Activated CD8-positive, alpha-beta memory T cell treated with anti-CD3 and anti-CD28 coated beads, Interleukin-2, amount 10 ng/mL, durations not matched to agents 7 days and 5 days (primary cell): ENCODE measurements around the gene ATG3. TPM values are rescaled to one million over a fixed set of nuclear protein-coding genes. Genes with fewer than 3 reads are reported as not detected.
A peak's percentile ranks its signal among the peaks of the same experiment; 100 is the strongest.

ENCODE experiments used
- ATAC-seq: fragments of 150-1000 bp; cut with Tn5 transposase; one replicate; pipeline ENCODE4 v1.10.0; 2021; ENCODE audit warnings: moderate library complexity
- CTCF ChIA-PET: fragments of 350-600 bp; sonication (Branson Sonifier 250); formaldehyde crosslinking; loops from one replicate; lab custom pipeline; 2021; ENCODE audit warnings: antibody characterized with exemption; lab: Charles Lee
- DNase-seq: peaks from one replicate; pipeline ENCODE4 v3.0.0-alpha.2; 2020
- H3K27ac Mint-ChIP-seq: one replicate; pipeline ENCODE4 v1.8.0; 2021; ENCODE audit warnings: mild to moderate bottlenecking, mixed read lengths
- H3K27me3 Mint-ChIP-seq: one replicate; pipeline ENCODE4 v1.8.0; 2021; ENCODE audit warnings: mixed read lengths
- H3K36me3 Mint-ChIP-seq: one replicate; pipeline ENCODE4 v1.8.0; 2021; ENCODE audit warnings: mild to moderate bottlenecking, mixed read lengths
- H3K4me1 Mint-ChIP-seq: one replicate; pipeline ENCODE4 v1.8.0; 2021; ENCODE audit warnings: mixed read lengths
- H3K4me3 Mint-ChIP-seq: one replicate; pipeline ENCODE4 v1.8.0; 2021; ENCODE audit warnings: mild to moderate bottlenecking, moderate library complexity, mixed read lengths
- H3K9me3 Mint-ChIP-seq: one replicate; pipeline ENCODE4 v1.8.0; 2022; ENCODE audit warnings: low read depth, mixed read lengths
- total RNA-seq, 2 experiments: library from RNA; stranded (reverse); gene quantifications; one replicate each; pipeline ENCODE4 v1.2.3, GENCODE V29; 2021

Gene ATG3
- 10 to 100 TPM; 68.0 to 70.6 TPM for total RNA-seq

- no peaks in the 10 kb centered on the region for H3K27me3 Mint-ChIP-seq
- DNase-seq (peak; percentile 99), ATAC-seq (peak; percentile 82)
- H3K4me3 Mint-ChIP-seq, result peak within 1 kb of the TSS; percentile 95
- CTCF ChIA-PET, result interaction anchor here (1.3 to 1.8 kb wide), 5 partner anchors 11 to 451 kb away, joined by 3 to 5 read pairs (median 4); no protein-coding TSS in a partner anchor
- H3K9me3 Mint-ChIP-seq, result no peaks in the 10 kb centered on the region
- H3K27ac Mint-ChIP-seq, result peak within 1 kb of the TSS; percentile 95
- peaks cover 32% of the 10 kb centered on the region for H3K36me3 Mint-ChIP-seq
- peaks cover 32% of the 10 kb centered on the region for H3K4me1 Mint-ChIP-seq
Observed at GRCh38 chr3:112561734-112562529, at the start of gene ATG3, which contains the start of gene SLC35A5. ATG3 (minus strand) TSS chr3:112561962; CDS start chr3:112561528, 434 bp downstream. SLC35A5 (plus strand) TSS chr3:112562045; CDS start chr3:112563404, 1,359 bp downstream.

- H3K27ac Mint-ChIP-seq, result no peak overlapping the region
- no peak overlapping the region for H3K4me3 Mint-ChIP-seq
- no peaks in the 10 kb centered on the region for H3K9me3 Mint-ChIP-seq
- ATAC-seq (no peak), DNase-seq (no peak)
- no peaks in the 10 kb centered on the region for H3K36me3 Mint-ChIP-seq
- peaks cover 8% of the 10 kb centered on the region for H3K4me1 Mint-ChIP-seq
- peaks cover 24% of the 10 kb centered on the region for H3K27me3 Mint-ChIP-seq
- CTCF ChIA-PET, result no interaction called here
Observed at GRCh38 chr3:112610121-112610520, 48.4 kb upstream of the ATG3 start.

DNA sequence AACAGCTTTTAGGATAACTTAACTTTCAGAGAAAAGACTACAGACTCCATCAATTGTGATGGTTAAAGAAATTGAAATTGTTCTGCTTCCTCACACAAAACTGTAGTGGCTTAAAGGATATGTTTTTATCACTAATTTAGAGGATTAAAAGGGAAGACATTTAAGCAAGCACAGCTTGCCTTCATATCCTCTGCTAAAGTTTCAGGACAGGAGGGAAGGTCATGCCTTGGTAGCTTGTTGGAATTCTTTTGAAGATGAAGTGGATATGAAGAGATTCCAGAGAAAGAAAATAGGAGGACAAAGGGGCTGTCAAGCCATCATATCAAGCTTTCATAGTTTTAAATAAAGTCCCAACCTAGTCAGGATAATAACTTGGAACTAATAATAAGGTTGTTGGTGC lies 46.1 kb upstream of the ATG3 start:
- CTCF ChIA-PET, result interaction anchor here (1.1 to 1.8 kb wide), 2 partner anchors 9 to 26 kb away, joined by 3 read pairs; no protein-coding TSS in a partner anchor
- ATAC-seq, result no peak
- Mint-ChIP-seq H3K27me3 (peaks cover 24% of the 10 kb centered on the region), H3K4me1 (peaks cover 19% of the 10 kb centered on the region), H3K36me3 (no peaks in the 10 kb centered on the region), H3K27ac (no peak overlapping the region), H3K4me3 (no peak overlapping the region), H3K9me3 (no peaks in the 10 kb centered on the region)
- no peak for DNase-seq

DNA sequence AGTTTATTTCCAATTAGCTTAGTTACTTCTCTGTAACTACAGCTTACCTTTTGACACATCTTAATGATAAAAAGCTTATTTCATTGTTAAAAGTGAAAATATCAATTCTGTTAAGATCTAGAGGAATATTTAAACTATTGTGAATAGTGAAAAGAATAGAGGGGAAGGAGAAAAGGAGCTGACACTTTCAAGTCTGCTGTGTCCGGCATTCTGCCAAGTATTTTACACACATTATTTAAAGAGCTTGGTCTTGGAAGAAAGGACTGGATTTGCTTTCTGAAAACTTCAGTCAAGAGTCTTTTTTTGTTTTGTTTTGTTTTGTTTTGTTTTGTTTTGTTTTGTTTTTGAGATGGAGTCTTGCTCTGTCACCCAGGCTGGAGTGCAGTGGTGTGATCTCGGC lies 44.3 kb upstream of the ATG3 start:
- no peak for DNase-seq
- Mint-ChIP-seq H3K27ac (no peak overlapping the region), H3K36me3 (no peaks in the 10 kb centered on the region), H3K4me1 (peaks cover 33% of the 10 kb centered on the region), H3K4me3 (no peak overlapping the region), H3K27me3 (peaks cover 20% of the 10 kb centered on the region), H3K9me3 (no peaks in the 10 kb centered on the region)
- CTCF ChIA-PET, result interaction anchor here (1.9 kb wide), 1 partner anchor 36 kb away, joined by 6 read pairs; no protein-coding TSS in a partner anchor
- no peak for ATAC-seq

DNA sequence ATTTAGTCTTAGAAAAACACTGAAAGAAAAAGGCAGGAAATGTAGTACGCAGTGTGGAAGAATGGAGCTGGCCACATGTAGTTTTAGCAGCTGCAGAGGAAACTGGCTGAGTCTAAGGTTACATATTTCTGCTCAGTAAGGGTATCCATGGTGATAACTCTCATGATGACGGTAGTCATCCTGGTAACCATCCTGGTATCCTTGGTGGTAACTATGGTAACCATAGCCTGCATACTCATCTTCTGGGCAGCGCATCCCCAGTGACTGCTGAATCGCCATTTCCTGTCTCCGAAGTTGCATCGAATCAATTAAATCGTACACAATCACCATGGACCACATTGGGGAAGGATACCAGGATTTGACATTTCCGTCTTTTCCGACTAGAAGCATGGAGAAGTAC lies 43.5 kb upstream of the ATG3 start:
- DNase-seq (no peak), ATAC-seq (peak; percentile 47)
- CTCF ChIA-PET, result interaction anchor here (1.9 to 3.9 kb wide), 2 partner anchors 23 to 37 kb away, joined by 6 to 16 read pairs; no protein-coding TSS in a partner anchor
- H3K27ac Mint-ChIP-seq, result no peak overlapping the region
- H3K27me3 Mint-ChIP-seq, result peaks cover 18% of the 10 kb centered on the region
- no peak overlapping the region for H3K4me3 Mint-ChIP-seq
- no peaks in the 10 kb centered on the region for H3K9me3 Mint-ChIP-seq
- H3K4me1 Mint-ChIP-seq, result peaks cover 33% of the 10 kb centered on the region
- H3K36me3 Mint-ChIP-seq, result no peaks in the 10 kb centered on the region

- ATAC-seq, result no peak
- H3K4me1 Mint-ChIP-seq, result peaks cover 31% of the 10 kb centered on the region
- no peak for DNase-seq
- H3K36me3 Mint-ChIP-seq, result no peaks in the 10 kb centered on the region
- CTCF ChIA-PET, result interaction anchor here (1.9 to 3.9 kb wide), 2 partner anchors 22 to 38 kb away, joined by 6 to 16 read pairs; no protein-coding TSS in a partner anchor
- H3K27ac Mint-ChIP-seq, result no peak overlapping the region
- no peak overlapping the region for H3K4me3 Mint-ChIP-seq
- no peaks in the 10 kb centered on the region for H3K9me3 Mint-ChIP-seq
- peaks cover 11% of the 10 kb centered on the region for H3K27me3 Mint-ChIP-seq
Observed at GRCh38 chr3:112604536-112604935, 42.8 kb upstream of the ATG3 start.

DNA sequence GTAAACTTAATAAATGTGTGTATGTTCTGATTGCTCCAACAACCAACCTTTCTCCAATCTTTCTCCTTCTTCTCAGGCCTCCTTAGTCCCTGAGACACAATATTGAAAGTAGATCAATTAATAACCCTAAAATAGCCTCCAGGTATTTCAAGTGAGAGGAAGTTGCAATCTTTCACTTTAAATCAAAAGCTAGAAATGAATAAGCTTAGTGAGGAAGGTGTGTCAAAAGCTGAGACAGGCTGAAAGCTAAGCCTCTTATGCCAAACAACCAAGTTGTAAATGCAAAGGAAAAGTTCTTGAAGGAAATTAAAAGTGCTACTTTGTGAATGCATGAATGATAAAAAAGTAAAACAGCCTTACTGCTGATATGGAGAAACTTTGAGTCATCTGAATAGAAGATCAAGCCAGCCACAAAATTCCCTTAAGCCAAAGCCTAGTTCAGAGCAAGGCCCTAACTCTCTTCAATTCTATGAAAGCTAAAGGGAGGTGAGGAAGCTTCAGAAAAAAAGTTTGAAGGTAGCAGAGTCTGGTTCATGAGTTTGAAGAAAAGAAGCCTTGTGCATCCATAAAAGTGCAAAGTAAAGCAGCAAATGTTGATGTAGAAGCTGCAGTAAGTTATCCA lies 40.6 kb upstream of the ATG3 start:
- H3K4me1 Mint-ChIP-seq, result peaks cover 31% of the 10 kb centered on the region
- no peak for DNase-seq
- H3K4me3 Mint-ChIP-seq, result no peak overlapping the region
- H3K27me3 Mint-ChIP-seq, result peaks cover 5% of the 10 kb centered on the region
- H3K9me3 Mint-ChIP-seq, result no peaks in the 10 kb centered on the region
- ATAC-seq, result peak; percentile 65
- no peaks in the 10 kb centered on the region for H3K36me3 Mint-ChIP-seq
- H3K27ac Mint-ChIP-seq, result no peak overlapping the region
- CTCF ChIA-PET, result interaction anchor here (0.9 to 3.9 kb wide), 6 partner anchors 10 to 309 kb away, joined by 3 to 16 read pairs (median 3); no protein-coding TSS in a partner anchor

DNA sequence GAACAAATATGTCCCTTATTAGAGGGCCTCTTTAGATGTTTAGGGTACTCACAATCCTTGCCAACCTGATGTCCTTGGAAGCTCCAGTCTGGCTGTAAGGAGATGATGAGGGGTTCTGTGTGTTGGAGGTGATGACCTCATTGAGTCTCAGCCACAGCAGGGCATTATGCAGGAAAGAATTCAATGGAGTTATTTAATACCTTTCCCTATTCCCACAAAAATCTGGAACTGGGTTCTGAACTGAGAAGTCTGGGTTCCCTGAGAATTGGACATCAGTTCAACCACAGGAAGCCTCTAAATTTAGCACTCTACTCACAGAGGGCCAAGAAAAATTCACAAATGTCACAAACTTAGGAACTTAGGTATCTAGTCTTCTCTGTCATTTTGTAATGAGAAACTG lies 37.0 kb upstream of the ATG3 start:
- no peak overlapping the region for H3K4me3 Mint-ChIP-seq
- no peak for DNase-seq
- ATAC-seq, result no peak
- CTCF ChIA-PET, result interaction anchor here (1.4 kb wide), 1 partner anchor 16 kb away, joined by 6 read pairs; no protein-coding TSS in a partner anchor
- peaks cover 18% of the 10 kb centered on the region for H3K4me1 Mint-ChIP-seq
- H3K36me3 Mint-ChIP-seq, result no peaks in the 10 kb centered on the region
- H3K27ac Mint-ChIP-seq, result no peak overlapping the region
- H3K9me3 Mint-ChIP-seq, result no peaks in the 10 kb centered on the region
- no peaks in the 10 kb centered on the region for H3K27me3 Mint-ChIP-seq

DNA sequence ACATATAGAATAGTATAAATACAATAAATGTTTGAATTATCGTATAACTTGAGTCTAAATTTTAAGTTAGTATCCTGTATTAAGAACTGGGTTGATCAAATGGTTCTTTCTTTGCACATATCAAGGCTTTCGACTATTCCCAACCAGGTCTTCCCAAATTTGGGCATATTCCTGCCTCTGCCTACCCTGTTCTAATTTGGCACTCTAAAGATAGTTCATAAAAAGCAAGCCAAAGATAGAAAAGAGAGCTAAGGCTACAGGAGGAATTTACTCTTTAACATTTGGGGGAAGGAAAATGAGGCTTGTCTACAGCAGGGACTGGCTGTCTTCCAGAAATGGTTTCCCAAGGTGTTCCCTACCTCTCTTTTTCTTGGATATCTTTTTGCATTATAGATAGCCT lies 36.2 kb upstream of the ATG3 start:
- CTCF ChIA-PET, result no interaction called here
- no peak for ATAC-seq
- Mint-ChIP-seq H3K27me3 (no peaks in the 10 kb centered on the region), H3K4me3 (no peak overlapping the region), H3K9me3 (no peaks in the 10 kb centered on the region), H3K27ac (no peak overlapping the region), H3K4me1 (peaks cover 16% of the 10 kb centered on the region), H3K36me3 (peaks cover 6% of the 10 kb centered on the region)
- DNase-seq, result no peak

DNA sequence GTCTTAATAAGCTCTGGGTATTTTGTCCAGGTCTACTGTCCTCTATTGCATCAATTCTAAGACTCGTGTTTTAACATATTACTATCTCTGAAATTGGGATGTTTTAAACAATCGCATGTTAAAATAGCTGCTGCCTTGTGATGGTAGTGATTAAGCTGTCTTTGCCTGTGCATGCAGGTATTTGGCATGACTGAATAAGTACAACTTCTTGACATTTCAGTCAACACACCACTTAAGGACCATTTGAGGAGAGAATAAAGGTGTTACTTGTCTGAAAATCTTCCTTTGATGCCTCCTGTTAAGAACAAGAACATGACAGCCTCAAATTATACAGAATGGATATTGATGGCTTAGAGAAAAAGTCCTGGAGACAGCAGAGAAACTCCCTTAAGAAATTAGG lies 33.1 kb upstream of the ATG3 start:
- peaks cover 6% of the 10 kb centered on the region for H3K4me1 Mint-ChIP-seq
- no peak for DNase-seq
- no peaks in the 10 kb centered on the region for H3K27me3 Mint-ChIP-seq
- peaks cover 19% of the 10 kb centered on the region for H3K36me3 Mint-ChIP-seq
- no peak overlapping the region for H3K4me3 Mint-ChIP-seq
- no peak overlapping the region for H3K27ac Mint-ChIP-seq
- CTCF ChIA-PET, result interaction anchor here (1.1 to 1.8 kb wide), 2 partner anchors 8 to 12 kb away, joined by 3 to 6 read pairs; no protein-coding TSS in a partner anchor
- no peak for ATAC-seq
- no peaks in the 10 kb centered on the region for H3K9me3 Mint-ChIP-seq

- Mint-ChIP-seq H3K4me1 (peaks cover 6% of the 10 kb centered on the region), H3K36me3 (peaks cover 26% of the 10 kb centered on the region), H3K4me3 (no peak overlapping the region), H3K27ac (no peak overlapping the region), H3K27me3 (no peaks in the 10 kb centered on the region), H3K9me3 (no peaks in the 10 kb centered on the region)
- DNase-seq (no peak), ATAC-seq (no peak)
- CTCF ChIA-PET, result interaction anchor here (1.0 to 1.8 kb wide), 3 partner anchors 11 to 24 kb away, joined by 3 to 6 read pairs (median 3); no protein-coding TSS in a partner anchor
Observed at GRCh38 chr3:112593258-112593657, 31.5 kb upstream of the ATG3 start.

GRCh38 chr3:112587336-112587735 lies 25.6 kb upstream of the ATG3 start:
- ATAC-seq, result no peak

GRCh38 chr3:112585782-112586181 lies 24.0 kb upstream of the ATG3 start:
- Mint-ChIP-seq H3K4me1 (peaks cover 16% of the 10 kb centered on the region), H3K27me3 (no peaks in the 10 kb centered on the region), H3K4me3 (no peak overlapping the region), H3K27ac (no peak overlapping the region), H3K36me3 (peaks cover 40% of the 10 kb centered on the region), H3K9me3 (no peaks in the 10 kb centered on the region)
- ATAC-seq, result no peak
- DNase-seq, result no peak
- CTCF ChIA-PET, result no interaction called here

More at GRCh38 chr3:112587336-112587735, 25.6 kb upstream of the ATG3 start:
- Mint-ChIP-seq H3K27me3 (no peaks in the 10 kb centered on the region), H3K36me3 (peaks cover 41% of the 10 kb centered on the region), H3K4me1 (peaks cover 14% of the 10 kb centered on the region), H3K4me3 (no peak overlapping the region), H3K27ac (no peak overlapping the region), H3K9me3 (no peaks in the 10 kb centered on the region)
- CTCF ChIA-PET, result interaction anchor here (1.1 to 1.2 kb wide), 2 partner anchors 8 to 120 kb away, joined by 3 read pairs; no protein-coding TSS in a partner anchor
- DNase-seq, result no peak
